HG03064 (cell line): ENCODE measurements around the gene MRM1.

Experiments used
- ATAC-seq: cut with Tn5 transposase; IDR thresholded peaks from one replicate; pipeline ENCODE4 v1.9.1; 2021; ENCODE audit warnings: low read depth; ENCODE audit not compliant: unreplicated experiment

MRM1 gene, protein sequence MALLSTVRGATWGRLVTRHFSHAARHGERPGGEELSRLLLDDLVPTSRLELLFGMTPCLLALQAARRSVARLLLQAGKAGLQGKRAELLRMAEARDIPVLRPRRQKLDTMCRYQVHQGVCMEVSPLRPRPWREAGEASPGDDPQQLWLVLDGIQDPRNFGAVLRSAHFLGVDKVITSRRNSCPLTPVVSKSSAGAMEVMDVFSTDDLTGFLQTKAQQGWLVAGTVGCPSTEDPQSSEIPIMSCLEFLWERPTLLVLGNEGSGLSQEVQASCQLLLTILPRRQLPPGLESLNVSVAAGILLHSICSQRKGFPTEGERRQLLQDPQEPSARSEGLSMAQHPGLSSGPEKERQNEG

DNA sequence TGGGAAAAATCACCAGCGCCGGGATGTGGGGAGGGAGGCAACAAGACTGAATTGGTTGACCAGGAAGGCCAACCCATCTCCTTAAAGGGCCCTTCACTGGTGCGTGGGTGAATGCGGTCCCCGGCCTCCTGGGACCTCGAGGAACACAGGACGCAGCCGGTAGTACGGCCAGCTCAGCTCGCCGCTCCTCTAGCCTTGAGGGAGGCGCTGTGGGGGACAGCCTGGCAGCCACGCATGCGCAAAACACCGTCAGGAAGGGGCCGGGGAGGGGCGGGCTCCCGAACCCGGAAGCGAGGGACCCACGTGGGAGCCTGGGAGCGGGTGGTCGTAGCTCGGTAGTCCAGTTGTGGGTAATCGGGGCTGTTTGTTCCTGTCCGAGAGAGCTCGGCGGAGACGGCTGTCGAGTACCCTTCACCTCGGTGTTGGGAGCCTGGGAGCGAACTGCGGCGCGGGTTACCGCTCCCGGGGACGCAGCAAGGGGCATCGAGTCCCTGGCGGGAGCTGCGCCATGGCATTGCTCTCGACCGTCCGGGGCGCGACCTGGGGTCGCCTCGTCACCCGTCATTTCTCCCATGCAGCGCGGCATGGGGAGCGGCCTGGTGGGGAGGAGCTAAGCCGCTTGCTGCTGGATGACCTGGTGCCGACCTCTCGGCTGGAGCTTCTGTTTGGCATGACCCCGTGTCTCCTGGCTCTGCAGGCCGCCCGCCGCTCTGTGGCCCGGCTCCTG, at the start of gene MRM1:
TSS of gene MRM1 (plus strand) at position 281 of the 727 bp plus-strand sequence. CDS start at position 509, 228 bp downstream.
- ATAC-seq = no peak

DNA sequence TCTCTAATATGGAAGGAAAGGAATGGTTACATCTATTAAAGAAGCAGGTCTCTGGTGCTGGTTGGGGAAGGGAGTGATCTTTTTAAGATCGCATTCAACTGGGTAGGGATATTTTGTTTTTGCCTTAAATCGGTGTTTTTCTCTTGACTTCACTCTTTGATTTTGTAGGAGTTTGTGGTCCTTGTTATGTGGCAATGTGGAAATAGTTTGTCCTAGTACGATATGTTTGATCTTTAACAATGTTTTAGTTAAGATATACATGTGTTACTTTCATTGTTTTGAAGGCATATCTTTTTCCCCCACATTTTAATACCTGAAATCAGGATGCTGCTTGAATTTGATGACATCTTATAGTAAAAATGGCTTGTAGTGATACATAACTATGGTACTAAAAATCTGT, 47.9 kb upstream of the MRM1 start:
- ATAC-seq = no peak

DNA sequence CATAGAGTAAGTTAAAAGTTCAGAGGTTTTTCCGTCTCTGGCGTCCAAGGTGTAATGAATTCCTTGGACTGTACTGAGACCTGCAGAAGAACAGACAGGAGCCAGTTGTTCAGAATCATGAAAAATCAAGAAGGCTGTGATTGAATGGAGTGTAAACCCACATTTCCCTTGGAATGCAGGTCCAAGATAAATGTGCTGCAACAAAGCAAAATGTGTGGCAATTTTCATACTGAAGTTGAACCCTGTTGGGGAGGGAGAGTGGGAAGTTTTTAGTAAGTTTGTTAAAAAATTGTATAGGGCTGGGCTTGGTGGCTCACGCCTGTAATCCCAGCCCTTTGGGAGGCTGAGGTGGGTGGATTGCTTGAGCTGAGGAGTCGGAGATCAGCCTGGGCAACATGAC, 35.3 kb upstream of the MRM1 start:
- no peak for ATAC-seq

DNA sequence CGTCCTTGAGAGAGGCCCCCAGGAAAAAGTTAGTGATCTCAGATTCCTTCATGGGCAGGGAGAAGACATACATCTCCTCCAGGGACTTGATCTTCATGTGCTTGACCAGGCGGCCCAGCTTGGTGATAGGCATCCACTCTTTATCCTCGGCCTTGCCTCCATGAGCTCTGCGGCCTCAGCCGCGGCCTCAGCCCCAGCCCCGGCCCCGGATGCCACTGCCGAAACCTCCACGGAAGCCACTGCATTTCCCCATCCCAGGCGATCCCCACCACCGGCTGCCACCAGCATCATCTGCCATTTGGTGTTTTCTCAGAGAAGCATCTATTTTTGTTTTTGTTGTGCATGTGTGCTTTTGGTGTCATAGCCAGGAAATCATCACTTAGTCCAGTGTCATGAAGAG, 26.4 kb upstream of the MRM1 start:
- no peak for ATAC-seq

DNA sequence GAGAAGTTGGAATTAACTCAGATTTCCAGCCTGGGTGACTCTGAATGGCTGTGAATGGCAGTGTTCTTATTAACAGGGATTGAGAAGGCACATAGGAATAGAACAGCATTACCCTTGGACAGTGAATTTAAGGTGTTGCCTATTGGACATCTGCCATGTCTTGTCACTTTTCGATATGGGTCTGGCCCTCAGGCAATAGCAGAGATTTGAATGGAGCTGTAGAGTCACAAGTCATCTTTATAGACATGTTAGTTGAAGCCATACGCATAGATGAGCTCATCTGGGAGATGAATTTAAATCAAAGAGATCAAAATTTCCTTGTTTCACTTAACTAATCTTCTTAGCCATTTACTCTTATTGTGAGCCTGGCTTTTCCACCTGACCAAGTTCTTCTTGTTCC, 24.6 kb upstream of the MRM1 start:
- no peak for ATAC-seq

DNA sequence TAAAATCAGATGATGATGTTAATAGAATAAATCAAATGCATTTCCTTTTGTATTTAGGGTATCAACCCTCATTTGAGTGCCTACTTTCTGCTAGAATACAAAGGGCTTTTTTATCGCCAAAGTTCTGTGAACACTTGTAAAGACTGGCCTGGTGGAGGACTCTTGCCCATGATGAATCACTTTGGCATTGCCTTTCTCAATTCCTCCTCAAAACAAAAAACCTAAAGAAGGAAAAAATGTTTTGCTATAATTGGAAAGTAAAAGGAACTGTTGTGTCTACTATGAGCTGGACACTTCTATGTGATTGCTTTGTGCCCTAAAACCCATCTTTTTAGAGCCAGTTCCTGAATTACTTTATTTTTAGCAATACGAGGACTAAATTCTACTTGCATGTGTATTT, 22.7 kb upstream of the MRM1 start:
- no peak for ATAC-seq

DNA sequence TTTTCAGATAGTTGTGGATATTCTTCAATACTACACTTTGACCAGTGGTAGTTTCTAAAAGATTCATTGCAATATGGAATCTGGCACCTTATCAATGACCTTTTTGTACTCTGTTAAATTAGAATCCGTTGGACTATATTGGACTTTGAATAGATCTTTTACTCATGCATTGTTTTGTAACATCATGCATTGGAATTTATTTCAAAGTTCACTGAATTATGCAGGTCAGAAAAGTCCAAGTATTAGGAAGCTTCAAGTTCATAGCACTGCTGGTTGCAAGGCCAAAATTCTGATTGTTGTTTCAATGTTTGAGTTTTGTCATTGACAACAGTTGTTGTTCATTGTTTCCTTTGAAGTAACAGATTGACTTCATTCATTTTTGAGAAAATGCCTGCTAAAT, 17.6 kb upstream of the MRM1 start:
- no peak for ATAC-seq

DNA sequence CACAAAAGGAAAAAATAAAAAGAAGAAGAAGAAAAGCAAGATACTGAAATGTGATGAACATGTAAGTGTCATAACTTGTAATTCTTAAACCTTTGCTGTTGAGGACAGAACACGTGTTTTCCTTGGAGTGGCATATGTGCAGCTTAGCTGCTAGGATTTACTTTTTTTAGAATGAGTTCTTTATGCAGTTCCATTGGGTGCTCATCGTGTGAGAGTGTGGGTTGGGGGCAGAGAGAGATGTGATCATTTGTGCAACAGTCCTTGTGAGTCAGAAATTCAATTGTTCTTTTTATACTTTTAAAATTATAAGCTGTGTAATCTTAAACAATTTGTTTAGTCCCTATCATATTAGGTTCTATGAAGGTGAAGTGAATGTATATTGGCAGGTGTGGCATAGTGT, 15.2 kb upstream of the MRM1 start:
- ATAC-seq = no peak

DNA sequence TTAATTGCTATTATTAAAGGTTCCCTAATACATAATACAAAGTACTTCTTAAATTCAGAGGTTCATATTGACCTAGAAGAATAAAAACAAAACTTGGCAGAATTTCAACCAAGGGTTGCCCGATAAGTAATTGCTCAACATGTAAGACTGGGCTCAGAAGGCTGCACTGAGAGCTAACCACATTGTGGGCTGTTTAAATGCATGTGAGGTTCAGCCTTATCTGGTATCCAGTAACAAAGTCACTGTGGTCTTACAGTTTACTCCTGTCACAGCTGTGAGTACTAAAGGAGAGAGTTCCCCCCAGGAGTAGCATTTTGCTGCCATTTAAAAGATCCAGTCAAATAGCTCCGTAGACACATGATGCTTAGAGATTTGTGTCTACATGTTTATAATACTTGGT, 11.3 kb upstream of the MRM1 start:
- no peak for ATAC-seq

DNA sequence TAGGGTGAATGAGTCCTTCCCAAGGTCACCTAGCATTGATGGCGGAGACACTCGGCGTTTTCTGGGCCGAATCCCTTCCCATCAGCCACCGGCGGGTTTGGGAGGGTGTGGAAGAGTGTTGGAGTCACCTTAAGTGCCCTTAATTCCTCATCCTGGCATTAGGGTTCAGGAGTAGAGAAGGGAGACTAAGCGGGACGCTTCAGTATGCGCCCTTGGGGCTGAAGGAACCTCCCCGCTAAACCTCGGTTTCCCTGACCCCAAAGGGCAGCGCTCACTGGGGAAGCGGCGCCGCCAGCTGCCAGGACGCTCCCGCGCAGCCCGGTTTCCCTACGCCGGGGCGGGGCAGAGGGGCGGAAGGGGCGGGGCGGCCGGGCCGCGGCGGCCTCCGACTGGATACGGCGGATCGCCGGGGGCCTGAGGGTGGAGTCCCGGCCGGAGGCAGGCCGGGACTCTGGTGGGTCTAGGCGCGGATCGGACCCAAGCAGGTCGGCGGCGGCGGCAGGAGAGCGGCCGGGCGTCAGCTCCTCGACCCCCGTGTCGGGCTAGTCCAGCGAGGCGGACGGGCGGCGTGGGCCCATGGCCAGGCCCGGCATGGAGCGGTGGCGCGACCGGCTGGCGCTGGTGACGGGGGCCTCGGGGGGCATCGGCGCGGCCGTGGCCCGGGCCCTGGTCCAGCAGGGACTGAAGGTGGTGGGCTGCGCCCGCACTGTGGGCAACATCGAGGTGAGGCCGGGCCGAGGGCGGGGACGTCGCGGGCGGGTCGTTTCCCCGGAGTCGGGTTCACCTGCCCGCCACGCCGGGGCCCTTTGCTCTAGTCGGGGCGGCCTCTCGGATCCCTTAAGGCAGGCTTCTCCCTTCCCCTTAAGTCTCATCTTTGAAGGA, 9.7 kb upstream of the MRM1 start, which contains the start of gene DHRS11:
TSS of gene DHRS11 (plus strand) at position 446 of the 882 bp plus-strand sequence. CDS start at position 577, 131 bp downstream.
- ATAC-seq = peak; percentile 77

DNA sequence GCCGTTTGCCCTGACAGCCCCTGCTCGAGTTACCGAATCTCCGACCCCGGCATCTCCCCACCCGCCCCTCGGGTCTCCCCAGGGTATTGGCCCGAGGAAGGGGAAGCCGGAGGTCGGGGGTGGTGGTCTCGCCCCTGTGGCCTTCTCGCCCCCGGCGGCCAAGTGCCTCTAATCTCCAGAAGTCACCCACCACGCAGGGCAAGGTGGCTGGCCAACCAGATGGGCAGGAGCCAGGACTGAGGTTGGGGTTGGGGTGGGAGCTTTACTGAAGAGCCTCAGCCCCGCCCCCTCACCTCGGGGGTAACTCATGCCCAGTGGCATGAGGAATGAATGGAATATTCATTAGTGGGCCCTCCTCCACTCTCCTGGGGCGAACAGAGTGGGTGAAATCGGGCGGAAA, 9.1 kb upstream of the MRM1 start:
- ATAC-seq = no peak

DNA sequence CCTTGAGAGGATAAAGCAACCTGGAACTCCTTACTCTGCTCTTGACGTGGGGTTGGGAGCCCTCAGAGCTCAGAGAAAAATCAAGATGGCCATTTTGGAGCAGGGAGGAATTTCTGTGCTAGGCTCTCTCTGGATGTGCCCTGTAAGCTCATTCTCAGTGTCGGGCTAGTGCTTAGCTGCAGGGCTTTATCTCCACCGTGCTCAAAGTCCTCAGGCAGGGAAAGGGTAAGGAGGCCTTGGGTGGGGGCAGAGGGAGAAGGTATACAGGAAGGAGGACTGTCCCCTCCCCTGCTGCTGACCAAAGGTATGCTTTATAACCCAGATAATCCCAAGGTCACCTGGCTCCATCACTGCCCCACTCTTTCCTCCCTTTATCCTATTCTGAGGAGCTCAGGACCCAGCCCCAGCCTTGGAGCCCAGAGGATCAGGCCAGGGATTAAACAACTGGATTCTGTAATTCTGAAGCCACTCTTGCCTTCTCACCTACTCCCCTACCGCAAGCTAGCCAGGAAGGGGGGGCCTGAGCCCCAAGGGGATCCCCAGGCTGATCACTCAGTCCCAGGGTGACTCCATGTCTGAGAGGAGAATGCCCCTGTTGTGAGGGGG, 8.6 kb upstream of the MRM1 start:
- no peak for ATAC-seq

DNA sequence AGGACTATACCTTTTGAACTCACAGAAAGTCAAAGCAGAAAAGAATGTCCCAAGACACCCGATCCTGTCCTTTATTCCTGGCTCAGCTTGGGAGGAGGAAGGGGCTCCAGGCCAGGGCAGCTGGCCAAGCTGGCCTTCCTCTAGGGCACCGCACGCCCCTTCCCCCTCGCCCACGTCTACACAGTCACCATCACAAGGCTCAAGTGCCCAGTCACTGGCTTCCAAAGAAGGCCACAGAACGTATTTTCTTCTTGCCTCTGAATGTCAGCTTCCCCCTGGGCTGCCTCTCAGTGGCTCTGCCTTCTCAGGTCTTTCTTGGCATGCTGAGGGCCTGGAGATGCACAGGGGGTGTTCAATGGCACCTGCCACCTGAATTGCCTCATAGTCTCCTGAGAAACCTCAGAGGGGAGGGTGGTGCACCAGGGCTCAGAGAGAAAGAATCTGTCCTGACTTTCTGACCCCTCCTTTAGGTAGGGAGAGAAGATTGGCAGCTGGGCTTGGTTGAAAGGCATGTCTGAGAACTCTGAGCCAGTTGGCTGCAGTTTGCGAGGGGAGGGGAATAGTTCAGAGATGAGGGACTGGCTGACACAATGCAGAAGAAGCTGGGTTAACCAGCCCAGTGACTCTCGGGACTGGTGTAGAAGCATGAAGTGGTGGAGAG, 7.6 kb upstream of the MRM1 start:
- ATAC-seq = no peak

DNA sequence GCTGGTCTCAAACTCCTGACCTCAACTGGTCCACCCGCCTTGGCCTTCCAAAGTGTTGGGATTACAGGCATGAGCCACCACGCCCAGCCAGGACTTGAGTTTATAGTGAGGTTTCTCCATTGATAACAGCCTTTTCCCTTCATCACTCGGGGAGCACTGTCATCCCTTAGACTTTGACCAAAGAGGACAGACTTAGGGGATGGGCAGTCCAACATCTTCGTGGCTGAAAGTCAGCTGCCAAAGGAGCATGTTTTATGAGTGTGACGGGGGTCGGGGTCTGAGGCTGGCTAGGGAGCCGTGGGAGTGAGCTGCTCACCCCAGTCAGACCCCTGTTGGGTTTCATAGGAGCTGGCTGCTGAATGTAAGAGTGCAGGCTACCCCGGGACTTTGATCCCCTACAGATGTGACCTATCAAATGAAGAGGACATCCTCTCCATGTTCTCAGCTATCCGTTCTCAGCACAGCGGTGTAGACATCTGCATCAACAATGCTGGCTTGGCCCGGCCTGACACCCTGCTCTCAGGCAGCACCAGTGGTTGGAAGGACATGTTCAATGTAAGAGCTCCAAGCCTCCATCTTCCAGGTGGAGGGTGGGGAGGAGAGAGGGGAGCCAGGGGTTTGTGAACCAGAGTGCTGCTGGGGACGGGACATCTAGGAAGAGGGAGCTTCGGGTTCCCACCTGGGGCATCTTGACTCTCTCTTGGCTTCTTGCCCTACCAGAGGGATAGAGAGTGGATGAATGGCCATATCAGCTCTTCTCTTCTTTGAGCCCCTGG, 6.6 kb upstream of the MRM1 start:
- no peak for ATAC-seq

DNA sequence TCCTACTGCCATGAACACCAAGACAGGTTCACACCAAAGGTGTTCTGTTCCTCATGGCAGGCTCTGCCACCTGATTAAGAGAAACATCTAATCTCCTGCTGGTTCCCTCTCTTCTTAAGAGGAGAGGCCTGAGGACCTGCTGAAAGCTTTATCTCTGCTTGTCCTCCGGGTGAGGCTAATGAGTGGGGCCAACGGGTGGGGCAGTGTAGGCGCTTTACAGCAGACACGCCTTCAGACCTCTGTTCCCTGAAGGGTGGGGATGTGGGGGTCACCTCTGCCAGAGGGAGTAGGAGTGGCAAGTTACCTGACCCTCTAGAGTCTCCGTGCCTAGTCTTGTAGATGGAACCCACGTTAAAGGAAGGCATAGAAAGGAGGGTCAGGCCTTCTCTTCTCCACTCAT, 4.2 kb upstream of the MRM1 start:
- no peak for ATAC-seq

DNA sequence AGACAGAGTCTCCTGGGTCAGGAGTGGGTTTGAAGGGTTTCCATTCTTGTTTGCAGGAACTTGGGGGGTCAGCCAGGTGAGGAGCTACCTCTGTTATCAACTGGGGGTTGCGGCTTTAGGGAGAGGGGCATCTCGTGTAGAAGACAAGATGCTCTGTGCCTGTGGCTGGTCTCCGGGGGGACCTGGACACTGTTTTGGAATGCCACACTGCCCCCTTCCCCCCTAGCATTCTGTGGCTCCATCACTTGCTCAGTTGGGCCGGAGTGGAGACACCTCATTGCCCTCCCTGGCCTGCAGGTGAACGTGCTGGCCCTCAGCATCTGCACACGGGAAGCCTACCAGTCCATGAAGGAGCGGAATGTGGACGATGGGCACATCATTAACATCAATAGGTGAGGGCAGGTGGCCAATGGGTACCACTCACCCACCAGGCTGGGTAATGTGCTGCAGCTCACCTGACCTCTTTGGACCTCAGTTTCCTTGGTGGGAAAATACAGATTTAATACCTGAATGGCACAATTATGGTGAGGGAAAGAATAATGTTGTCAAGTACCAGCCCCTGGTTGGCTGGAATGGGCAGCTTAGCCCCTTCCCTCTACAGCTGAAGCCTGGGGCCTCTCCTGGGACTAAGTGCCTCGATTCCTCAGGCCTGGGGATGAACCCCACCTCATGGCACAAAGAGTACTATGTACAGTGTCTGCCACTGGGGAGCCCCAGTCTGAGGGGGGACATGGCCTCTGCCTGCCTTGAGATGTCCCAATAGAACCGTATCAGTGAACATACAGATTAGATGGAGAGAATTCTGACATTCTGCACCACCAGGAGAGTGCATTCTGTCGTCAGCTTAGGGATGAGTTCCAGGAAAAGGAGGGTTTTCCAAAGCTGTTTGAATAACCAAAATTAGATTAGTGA, 3.3 kb upstream of the MRM1 start:
- no peak for ATAC-seq

DNA sequence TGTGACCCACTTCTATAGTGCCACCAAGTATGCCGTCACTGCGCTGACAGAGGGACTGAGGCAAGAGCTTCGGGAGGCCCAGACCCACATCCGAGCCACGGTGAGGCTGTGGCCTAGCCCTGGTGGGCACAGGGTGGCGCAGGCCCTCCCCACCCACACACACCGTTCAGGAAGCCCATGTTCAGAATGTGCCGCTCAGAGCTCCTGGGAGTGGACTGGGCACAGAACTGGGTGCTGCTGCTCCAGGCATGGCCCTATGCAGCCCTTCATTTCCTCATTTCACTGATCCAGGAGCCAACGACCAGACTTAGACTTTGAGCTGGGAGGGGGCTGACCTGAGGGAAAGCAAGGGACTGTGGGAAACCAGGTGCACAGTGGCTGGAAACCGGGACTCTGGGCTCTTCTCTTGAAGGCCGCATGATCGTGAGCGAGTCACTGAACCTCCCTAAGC, 2.4 kb upstream of the MRM1 start:
- ATAC-seq = no peak

DNA sequence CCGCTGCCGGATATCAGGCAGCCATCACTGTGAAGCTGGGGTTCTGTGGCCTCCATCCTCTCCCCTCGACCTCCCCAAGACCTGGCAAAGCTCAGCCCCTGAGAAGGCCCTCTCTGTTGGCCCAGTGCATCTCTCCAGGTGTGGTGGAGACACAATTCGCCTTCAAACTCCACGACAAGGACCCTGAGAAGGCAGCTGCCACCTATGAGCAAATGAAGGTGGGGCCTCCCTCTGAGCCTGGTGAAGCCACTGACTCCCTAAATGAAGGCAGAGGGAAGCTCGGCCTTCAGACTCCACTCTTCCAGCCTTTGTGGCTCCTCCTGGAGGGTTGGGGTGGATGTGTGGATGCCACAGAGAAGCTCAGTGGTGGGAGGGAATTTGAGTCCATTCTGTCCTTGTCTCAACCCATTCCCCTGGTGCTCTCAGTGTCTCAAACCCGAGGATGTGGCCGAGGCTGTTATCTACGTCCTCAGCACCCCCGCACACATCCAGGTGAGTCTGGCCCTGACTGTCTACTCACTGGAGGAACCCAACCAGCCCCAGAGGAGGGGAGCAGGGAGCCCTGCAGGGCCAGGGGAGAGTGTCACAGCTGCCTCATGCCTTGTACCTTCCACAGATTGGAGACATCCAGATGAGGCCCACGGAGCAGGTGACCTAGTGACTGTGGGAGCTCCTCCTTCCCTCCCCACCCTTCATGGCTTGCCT, 1.7 kb upstream of the MRM1 start:
- no peak for ATAC-seq
